Measurements from ENCODE around the gene AQP12B.
"Not testable (repeated sequence)": the region's sequence is repeated elsewhere in the genome, so short reads cannot be mapped to it uniquely, and the experiment has no call there.

The AQP12B gene

DNA sequence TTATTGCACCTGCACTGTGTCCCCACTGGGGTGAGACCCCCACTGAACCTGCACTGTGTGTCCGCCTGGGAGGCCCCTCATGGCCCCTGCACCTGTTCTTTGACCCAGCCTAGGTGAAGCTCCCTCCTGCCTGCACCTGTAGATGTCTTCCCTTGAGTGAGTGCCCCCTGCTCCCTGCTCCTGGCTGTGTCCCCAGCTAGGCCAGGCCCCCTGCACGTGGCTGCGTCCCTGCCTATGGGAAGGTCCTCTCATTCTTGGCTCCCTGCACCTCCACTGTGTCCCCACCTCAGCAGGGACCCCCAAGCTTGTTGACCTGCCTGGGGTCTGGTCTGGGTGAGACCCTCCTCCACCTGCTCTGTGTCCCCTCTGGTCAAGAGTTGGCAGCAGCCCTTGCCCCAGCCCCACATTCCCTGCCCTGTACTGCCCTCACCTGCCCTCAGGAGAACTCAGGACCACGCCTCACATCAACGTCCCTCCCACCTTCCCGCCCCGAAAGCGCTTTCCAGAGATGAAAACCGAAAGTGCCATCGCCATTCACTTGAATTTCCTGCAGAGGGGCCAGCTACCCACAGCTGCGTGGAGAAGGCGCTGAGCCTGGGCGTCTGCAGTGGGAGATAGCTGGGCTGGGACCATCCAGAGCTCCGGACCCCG is 769 bp upstream of the AQP12B start:
- DNase-seq (ENCODE audit: low spot score) = not testable (repeated sequence)

DNA sequence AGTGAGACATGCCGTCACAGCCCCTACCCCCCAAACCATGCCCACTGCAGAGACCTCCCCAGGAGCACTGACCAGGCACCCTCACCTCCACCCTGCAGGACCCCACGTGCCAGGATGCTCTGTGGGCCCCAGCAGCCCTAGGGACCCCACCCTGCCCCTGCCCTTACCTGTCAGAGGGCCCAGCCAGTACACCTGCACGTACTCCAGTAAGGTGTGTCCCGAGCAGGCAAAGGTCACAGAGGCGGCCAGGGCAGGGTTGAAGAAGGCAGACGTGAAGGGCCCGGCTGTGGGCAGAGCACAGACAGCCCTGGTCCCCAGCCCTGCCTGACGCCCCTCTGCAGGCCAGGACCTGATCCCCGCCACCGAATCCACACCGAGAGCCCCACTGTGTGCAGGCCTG is 2.5 kb downstream of the AQP12B start:
- DNase-seq (ENCODE audit: low spot score) = not testable (repeated sequence)

DNA sequence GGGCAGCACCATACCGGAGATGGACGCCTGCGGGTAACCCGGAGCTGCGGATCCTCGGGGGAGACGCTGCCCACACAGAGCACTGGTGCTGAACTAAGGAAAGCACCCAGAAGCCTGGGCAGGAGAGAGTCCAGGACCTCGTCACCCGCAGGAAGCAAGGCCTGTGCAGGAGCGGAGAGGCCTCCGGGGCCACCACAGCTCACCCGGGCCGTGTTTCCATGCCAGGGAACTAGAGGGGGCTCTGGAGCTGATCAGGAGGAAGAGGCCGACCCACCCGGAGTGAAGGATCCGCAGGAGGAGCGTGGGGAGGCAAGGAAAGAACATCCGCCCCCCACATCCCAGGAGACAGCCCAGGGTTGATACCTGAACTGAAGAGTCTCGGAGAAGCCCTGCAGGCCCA is 3.8 kb downstream of the AQP12B start:
- not testable (repeated sequence) for DNase-seq (ENCODE audit: low spot score)

DNA sequence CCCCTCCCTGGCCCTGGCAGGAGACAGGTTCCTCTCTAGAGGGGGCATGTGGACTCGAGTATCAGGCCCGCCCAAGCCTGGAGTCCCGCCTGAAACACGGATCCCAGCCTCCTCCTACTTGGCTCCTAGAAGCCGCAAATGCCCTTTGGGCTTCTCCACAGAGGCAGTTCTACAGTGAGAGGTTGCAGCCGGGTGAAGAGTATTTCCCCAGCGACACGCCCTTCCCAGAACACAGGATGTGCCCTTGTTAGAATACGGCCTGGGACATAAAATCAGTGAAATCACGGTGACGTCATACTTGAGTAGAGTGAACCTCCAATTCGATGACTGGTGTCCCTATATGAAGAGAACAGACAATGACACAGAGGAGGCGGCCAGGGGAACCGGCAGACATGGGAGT is 4.6 kb downstream of the AQP12B start:
- DNase-seq (ENCODE audit: low spot score) = not testable (repeated sequence)

DNA sequence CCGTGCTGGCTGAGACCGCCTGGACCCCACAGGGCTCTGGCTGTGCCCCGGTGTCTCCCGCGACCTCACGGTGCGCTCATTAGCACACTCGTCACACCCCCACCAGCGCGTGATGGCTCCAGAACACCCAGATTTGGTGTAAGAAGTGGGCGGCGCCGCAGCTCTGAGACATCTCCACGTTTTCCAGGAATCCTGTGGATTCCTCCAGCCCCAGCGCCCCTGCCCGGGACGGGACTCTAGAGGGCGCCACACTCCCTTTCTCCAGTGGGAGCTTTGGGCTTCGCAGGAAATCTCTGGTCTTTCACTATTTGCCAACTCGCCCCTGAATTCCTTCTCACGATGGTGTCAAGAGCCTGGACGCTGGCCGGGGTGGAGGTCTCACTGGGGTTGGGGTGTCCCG is 7.3 kb downstream of the AQP12B start:
- DNase-seq (ENCODE audit: low spot score) = not testable (repeated sequence)

DNA sequence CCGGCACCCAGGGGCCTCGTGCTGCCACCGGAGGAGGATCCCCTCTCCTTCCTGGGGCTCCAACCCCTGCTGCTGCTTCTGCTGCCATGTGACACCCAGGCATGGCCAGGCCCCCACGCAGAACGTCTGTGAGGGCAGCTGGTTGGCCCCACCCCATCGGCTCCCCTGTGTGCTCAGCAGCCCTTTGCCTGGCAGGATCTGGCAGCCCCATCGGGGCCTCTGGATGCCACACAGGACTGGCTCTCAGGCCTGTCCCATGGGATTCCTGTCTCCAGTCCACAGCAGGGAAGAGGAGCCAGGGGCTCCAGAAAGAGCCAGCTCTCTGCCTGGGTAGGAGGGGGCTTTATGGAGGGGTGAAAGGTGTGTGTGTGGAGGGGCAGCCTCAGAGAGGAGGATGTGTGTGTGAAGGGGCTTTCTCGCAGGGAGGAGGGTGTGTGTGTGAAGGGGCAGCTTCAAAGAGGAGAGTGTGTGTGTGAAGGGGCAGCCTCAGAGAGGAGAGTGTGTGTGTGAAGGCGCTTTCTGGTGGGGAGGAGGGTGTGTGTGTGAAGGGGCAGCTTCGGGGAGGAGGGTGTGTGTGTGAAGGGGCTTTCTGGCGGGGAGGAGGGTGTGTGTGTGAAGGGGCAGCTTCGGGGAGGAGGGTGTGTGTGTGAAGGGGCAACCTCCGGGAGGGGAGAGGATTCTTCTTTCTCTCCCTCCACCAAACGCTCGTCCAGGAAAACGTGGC is 8.1 kb downstream of the AQP12B start:
- not testable (repeated sequence) for DNase-seq (ENCODE audit: low spot score)

DNA sequence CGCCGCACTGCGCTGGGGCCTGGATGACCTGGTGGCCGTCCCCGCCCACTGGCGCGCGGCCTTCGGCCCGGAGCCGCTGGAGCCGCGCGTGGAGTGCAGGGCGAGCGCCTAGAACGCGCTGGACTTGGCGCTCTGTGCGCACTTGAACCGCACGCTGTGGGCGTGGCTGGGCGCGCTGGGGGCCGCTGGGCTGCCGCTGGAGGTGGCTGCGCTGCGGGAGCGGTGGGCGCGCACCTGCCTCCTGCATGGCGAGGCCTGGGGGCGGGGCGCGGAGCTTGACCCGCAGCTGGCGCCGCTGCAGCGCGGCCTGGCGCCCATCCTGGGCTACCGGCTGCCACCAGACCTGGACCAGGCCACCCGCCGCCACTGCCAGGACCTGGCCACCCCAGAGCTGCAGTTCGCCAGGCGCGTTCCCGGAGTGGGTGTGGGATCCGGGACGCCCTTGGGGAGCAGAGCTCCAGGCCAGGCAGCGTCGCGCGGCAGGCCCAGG is 9.9 kb downstream of the AQP12B start:
- no peak for DNase-seq (ENCODE audit: low spot score)

DNA sequence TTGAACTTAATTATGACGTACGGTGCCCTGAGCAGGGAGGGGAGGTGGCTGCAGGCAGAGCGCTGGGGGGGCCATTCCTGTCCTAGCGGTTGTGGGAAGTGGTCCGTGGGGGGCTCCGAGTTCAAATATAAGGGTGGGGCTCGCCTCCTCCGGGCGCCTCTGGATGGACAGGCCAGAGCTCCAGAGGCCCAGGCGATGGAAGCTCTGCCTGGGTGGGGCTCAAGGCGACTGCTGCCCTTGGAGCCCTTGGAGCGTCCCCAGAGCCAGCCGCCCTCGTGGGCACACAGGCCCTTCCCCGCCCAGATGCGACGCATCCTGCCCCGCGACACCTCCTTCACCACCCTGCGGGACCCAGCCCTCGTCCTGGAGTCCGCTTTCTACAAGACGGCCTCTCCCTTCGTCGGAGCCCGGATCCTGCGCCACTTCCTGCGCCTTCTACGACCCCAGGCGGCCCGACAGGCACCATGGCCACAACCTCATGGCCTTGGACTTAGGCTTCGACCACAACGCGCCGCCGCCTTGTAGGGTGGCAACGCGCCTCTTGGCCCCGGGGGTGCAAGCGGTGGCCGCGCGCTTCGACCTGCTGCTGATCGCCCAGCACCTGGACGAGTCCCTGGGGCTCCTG is 10.5 kb downstream of the AQP12B start:
- DNase-seq (ENCODE audit: low spot score) = no peak

DNA sequence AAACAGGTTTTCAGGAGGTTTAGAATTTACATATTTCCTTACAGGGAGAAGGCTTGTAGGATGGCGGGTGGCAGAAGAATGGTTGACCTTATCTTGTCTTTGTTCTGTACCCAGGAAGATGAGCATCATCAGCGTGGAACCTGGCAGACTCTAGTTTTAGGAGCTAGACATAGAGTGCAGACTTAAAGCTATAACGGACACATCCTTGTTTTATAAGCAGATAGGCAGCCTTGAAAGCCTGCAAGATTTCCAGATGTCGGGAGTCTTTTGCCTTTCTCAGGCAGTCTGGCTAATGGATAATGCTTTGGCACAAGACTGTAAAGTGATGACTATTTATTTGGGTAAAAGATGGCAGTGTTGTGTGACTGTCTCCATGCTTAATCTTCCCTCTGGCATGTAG is 11.7 kb downstream of the AQP12B start:
- DNase-seq (ENCODE audit: low spot score) = no peak

DNA sequence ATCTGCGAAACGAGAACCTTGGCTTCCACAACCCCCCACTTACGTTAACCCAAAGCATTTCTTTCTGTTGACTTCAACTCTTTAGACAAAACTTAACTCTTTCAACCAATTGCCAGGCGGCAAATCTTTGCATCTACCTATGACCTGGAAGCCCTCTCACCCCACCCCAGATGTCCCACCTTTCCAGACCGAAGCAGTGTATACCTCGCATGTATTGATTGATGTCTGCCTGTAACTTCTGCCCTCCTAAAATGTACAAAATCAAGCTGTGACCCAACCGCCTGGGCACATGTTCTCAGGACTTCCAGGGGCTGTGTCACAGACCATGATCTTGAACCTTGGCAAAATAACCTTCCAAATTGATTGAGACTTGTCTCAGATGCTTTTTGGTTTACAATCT is 12.3 kb downstream of the AQP12B start:
- no peak for DNase-seq (ENCODE audit: low spot score)

DNA sequence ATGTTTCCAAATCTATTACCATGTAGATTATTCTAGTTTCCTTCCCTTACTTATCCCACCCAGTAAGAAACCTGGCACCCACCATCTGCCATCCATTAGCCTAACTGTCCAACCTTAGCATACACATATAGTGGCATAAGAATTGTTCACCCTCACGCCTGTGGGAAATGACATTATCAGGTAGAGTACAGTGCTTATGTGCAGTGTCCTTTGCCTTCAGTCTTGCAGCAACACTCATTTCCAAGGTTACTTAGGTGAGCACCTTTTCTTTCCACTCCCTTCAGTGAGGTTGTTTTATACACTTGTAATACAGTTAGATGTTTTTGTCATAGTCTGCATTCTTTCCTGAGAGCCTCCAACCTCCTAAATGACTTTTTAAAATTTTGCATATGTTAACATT is 18.1 kb downstream of the AQP12B start:
- DNase-seq (ENCODE audit: low spot score) = no peak

DNA sequence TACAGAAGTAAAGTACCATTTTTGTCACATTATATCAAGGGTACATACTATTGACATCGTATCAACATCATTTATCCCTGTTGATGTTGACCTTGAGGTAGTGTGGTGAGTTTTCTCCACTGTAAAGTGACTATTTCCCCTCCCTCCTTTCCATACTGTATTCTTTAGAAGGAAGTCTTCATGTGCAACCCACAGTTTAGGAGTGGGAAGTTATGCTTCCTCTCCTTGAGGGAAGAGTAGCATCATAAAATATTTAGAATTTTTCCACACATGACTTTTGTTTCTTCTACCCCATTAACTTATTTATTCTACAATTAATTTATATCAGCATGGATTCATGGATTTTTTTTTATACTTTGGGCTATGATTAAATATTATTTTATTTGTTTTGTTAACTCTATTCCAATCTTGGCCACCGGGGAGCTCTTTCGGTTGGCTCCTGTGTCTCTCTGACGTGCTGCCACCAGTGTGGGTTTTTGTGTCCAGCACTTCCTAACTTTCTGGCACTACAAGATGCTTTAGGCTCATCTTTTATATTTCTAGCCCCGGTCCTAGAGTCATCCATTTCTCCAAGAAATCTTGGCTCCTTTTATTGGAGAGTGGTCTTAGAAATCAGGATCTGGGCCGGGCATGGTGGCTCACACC is 19.0 kb downstream of the AQP12B start:
- no peak for DNase-seq (ENCODE audit: low spot score)

DNA sequence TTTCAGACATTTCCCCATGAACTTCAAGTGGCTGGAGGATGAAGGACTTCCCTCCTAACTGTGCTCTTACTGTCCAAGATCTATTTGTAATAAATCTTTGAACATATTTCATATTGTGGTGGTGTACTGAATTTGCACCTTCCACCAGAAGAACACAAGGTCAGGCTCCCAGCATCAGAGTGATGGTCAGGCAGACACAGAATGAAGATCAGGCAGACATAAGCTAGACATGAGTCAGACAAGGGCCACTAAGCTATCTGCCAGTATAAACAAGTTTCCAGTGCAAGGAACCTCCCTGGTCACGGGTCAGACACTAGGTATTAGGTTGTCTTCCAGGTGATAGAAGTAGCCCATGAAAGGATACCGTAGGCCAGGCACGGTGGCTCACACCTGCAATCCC is 20.0 kb downstream of the AQP12B start:
- DNase-seq (ENCODE audit: low spot score) = no peak

DNA sequence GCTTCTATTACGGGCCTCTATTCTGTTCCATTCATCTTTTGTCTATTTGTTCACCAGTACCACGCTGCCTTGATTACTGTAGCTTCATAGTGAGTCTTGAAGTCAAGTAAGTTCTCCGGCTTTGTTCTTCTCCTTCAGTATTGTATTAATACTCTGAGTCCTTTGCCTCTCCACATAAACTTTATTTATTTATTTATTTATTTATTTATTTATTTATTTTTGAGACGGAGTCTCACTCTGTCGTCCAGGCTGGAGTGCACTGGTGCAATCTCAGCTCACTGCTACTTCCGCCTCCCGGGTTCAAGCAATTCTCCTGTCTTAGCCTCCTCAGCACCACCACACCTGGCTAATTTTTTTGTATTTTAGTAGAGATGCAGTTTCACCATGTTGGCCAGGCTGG is 22.8 kb downstream of the AQP12B start:
- DNase-seq (ENCODE audit: low spot score) = not testable (repeated sequence)

DNA sequence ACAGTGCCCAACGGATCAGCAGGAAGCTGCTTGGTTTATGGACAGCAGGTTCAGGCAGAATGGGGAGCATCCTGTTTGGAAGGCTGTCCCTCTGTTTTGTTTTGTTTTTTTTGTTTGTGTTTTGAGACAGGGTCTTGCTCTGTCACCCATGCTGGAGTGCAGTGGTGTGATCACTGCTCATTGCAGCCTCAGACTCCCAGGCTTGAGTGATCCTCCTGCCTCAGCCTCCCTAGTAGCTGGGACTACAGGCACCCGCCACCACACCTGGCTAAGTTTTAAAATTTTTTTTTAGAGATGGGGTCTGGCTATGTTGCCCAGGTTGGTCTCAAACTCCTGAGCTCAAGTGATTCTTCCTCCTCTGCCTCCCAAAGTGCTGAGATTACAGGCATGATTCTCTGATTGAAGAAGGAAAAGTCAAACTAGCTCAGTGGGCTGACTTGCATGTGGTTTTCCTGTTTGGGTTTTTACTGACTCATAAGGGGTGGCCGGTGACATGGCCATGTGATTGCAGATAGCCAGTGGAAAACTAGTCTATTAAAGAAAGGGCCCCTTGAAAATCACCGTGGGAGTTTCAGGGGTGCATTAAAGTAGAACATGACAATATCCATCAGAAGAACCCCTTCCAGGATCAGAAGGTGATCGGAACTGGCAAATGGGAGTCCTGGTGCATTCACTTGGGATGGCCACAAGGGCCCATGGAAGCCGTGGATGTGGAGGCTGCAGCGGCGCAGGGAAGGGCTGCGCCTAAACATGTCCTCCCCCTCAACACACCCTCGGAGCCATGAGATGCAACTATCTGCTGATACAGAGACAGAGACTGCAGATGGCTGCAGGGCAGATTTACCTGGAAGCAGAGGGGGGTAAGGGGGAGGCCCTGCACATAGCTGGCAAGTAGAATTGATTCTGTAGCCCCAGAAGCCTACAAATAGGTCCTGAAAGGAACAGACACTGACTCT is 26.5 kb downstream of the AQP12B start:
- no peak for DNase-seq (ENCODE audit: low spot score)

DNA sequence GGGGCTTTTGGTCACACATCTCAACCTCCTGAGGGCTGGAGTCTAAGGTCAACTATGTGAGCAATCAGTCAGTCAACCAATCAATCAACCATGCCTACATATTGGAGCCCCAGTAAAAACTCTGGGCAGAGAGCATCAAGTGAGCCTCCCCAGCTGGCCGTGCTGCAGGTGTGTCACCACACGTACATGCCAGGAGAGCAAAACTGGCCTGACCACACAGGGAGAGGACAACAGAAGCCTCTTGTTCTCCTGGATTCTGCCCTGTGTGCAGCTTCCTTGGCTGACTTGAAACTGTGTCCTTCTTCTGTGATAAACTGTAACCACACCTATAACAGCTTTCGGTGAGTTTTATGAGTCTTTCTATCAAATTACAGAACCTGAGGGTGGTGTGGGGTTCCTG is 31.5 kb downstream of the AQP12B start:
- DNase-seq (ENCODE audit: low spot score) = no peak

DNA sequence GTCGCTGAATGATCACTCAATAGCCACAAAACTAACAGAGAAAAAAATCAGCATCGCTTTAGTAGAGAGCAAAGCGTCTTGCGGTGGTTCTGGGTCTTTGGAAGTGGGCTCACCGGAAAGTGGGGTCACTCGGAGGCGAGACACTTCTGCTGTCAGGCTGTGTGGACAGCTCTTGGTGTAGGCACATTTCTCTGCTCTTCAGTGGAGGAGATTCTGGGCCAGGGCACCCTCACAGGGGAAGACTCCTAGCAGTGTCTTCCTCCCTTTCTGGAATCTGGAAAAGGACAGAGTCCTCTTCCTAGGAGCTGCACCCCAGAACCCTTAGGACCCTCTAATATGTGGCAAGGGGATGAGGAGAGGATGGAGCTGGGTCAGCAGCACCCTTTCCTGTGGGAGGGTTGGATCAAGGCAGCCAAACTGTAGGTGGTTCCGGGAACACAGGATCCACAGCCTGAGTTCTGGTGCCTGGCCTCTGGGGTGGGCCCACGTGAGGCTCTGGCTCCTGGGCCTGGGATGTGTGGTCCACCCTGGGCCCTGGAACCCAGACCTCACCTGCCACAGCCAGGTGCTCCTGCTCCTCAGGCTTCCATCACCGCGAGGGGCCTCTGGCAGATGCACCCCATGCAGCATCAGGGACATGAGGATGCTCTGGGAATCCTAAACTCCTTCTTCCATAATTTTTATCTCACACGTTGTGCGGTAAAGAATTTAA is 32.3 kb downstream of the AQP12B start:
- DNase-seq (ENCODE audit: low spot score) = no peak

DNA sequence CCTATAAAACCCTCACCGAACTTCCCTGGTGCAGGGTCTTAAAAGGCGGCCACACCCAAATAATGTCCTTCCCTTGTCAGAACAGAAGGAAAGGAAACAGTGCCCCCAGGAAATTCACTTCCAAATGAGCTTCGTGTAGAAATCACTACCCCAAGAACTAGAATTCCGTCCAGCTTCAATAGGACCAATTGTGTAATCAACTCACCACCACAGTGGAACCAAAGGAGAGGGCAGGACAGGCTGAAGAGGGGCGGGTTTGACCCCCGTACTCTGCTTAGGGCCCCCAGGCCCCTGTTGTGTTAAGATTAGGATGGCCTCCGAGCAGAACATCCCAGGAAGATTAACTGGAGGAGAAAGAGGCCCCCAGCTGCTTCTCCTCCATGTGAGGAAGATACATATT is 33.4 kb downstream of the AQP12B start:
- DNase-seq (ENCODE audit: low spot score) = no peak

DNA sequence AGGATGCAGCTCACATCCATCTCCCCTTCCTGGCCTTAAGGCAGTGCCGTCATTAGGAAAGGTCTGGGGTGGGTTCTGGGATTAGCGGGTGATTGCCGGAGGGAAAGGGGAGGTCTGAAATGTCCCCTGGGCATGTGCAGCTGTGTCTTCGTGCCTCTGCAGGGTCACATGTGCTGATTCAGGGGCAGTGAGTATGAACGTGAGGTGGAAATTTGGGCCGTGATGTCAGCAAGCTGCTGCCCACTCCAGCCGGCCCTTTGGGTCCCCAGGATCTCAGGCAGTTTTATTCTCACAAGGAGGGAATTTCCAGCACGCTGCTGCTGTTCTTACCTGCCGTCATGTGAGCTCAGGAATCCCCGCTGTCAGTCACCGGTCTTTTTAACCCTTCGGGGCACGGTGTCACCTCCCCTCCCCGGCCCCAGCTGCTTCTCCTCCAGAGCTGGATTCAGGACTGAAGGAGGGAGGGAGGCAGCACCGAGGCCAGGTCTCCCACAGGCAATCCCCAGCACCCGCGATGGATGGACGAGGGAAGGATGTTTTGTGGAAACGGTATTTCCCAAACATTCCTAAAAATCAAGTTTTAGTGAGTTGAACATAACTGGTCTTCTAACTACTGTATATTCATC is 33.9 kb downstream of the AQP12B start:
- DNase-seq (ENCODE audit: low spot score) = no peak

DNA sequence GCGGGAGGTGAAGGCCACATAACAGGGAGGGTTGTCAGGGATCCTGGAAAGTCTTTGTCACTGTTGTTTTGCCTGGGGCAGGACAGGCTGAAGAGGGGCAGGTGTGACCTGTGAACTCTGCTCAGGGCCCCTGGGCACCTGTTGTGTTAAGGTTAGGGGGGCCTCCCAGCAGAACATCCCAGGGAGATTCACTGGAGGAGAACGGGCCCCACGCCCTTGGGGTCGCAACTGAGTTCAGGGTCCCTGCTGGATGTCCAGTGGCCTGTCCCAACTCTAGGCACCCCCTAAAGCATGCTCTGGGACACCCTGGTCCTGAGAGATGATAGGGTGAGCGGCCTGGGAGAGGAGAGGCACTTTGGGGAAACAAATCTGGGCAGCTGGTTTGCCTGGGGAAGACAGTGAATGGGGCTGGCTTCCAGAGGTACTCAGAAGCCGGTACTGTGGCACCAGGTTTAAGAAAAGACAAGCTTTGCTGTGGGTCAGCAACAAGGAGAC is 34.5 kb downstream of the AQP12B start:
- no peak for DNase-seq (ENCODE audit: low spot score)

All from hematopoietic multipotent progenitor cell treated with erythropoietin and hydrocortisone succinate and interleukin-3 and kit ligand, for 17 days (in vitro differentiated cells).